Mesendoderm (in vitro differentiated cells): Measurements from ENCODE around the gene GALNT7.
"Not testable (repeated sequence)": the region's sequence is repeated elsewhere in the genome, so short reads cannot be mapped to it uniquely, and the experiment has no call there.

Experiments
- DNase-seq: peaks from one replicate; pipeline ENCODE4 v3.0.0; 2013
- H2AK5ac ChIP-seq: 2 replicates; pipeline ENCODE4 v1.6.1; 2013; ENCODE audit warnings: low read length, inconsistent platforms
- H2BK120ac ChIP-seq: 2 replicates; pipeline ENCODE4 v1.6.1; 2013; ENCODE audit warnings: low read depth, mild to moderate bottlenecking, low read length, moderate library complexity, mixed read lengths
- H2BK15ac ChIP-seq: replicated peaks from 2 replicates; pipeline ENCODE4 v1.6.1; 2013; ENCODE audit warnings: low read depth, mild to moderate bottlenecking, moderate library complexity
- H2BK5ac ChIP-seq: 2 replicates; pipeline ENCODE4 v1.6.1; 2013; ENCODE audit warnings: low read length, inconsistent platforms
- H3K18ac ChIP-seq: 2 replicates; pipeline ENCODE4 v1.6.1; 2013; ENCODE audit warnings: mild to moderate bottlenecking, low read length, mixed read lengths
- H3K23ac ChIP-seq: one replicate; pipeline ENCODE4 v1.6.1; 2013; ENCODE audit warnings: low read length
- H3K27ac ChIP-seq: 2 replicates; pipeline ENCODE4 v1.5.1; 2013; ENCODE audit warnings: low read depth, mild to moderate bottlenecking, inconsistent platforms, low read length, moderate library complexity
- H3K27me3 ChIP-seq: 2 replicates; pipeline ENCODE4 v1.6.1; 2013; ENCODE audit warnings: low read length, control low read depth, mild to moderate bottlenecking, inconsistent platforms; ENCODE audit not compliant: insufficient read depth, poor library complexity
- H3K36me3 ChIP-seq: 2 replicates; pipeline ENCODE4 v1.6.1; 2013; ENCODE audit warnings: low read length, inconsistent platforms; ENCODE audit not compliant: control insufficient read depth, insufficient read depth
- H3K4ac ChIP-seq: one replicate; pipeline ENCODE4 v1.6.1; 2013; ENCODE audit warnings: low read depth, mild to moderate bottlenecking, low read length, moderate library complexity
- H3K4me1 ChIP-seq: 2 replicates; pipeline ENCODE4 v1.6.1; 2013; ENCODE audit warnings: low read depth, low read length, inconsistent platforms; ENCODE audit not compliant: control insufficient read depth
- H3K4me2 ChIP-seq: 2 replicates; pipeline ENCODE4 v1.6.1; 2013; ENCODE audit warnings: low read length
- H3K4me3 ChIP-seq: 2 replicates; pipeline ENCODE4 v1.5.1; 2013; ENCODE audit warnings: mild to moderate bottlenecking, low read length
- H3K56ac ChIP-seq: one replicate; pipeline ENCODE4 v1.6.1; 2013; ENCODE audit warnings: low read length
- H3K79me1 ChIP-seq: 2 replicates; pipeline ENCODE4 v1.6.1; 2013; ENCODE audit warnings: low read length, inconsistent platforms
- H3K79me2 ChIP-seq: 2 replicates; pipeline ENCODE4 v1.6.1; 2013; ENCODE audit warnings: mild to moderate bottlenecking, low read length; ENCODE audit not compliant: control insufficient read depth, insufficient read depth
- H3K9ac ChIP-seq: 2 replicates; pipeline ENCODE4 v1.6.1; 2013; ENCODE audit warnings: low read length, inconsistent platforms
- H4K5ac ChIP-seq: one replicate; pipeline ENCODE4 v1.6.1; 2013; ENCODE audit warnings: low read length
- H4K8ac ChIP-seq: one replicate; pipeline ENCODE4 v1.6.1; 2013; ENCODE audit warnings: low read depth, mild to moderate bottlenecking, control low read depth, low read length, moderate library complexity
- WGBS: extraction: QIAGEN DNeasy Blood & Tissue Kit; methylation state at CpG from one replicate; pipeline ENCODE4 v1.1.7; 2013; ENCODE audit warnings: low lambda C conversion rate, missing lambda C conversion rate; ENCODE audit not compliant: insufficient coverage; ENCODE audit errors: extremely low coverage; 5-methylcytosine and 5-hydroxymethylcytosine counted together

The GALNT7 gene

DNA sequence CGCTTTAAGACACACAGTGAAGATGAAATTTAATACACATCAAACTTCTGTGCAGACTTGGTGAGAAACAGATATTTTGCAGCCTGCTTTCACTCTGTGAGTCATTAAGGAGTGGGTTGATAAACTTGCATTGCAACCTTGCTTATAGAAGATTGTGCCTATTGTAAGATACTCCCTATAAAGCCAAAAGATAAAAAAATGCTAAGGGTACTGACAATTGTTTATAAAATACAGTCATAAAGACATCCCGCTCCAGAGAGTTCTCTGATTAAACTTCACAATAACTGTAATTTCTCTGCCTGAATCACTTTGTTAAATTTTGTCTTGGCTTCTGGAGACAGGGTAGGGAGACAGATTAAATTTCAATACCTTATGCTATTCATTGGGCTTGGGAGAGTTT lies 49.1 kb downstream of the GALNT7 start:
- Histone ChIP-seq H2BK120ac (no peak overlapping the region), H3K18ac (no peak overlapping the region), H2BK5ac (no peak overlapping the region), H3K79me1 (peaks cover 2% of the 10 kb centered on the region), H3K4me2 (no peak overlapping the region), H3K4me3 (no peak overlapping the region), H3K56ac (no peak overlapping the region), H3K4me1 (peaks cover 4% of the 10 kb centered on the region), H2AK5ac (no peak overlapping the region), H2BK15ac (peak overlapping the region; percentile 85), H4K8ac (no peak overlapping the region), H3K9ac (no peak overlapping the region), H3K27ac (no peak overlapping the region), H3K79me2 (peaks cover 12% of the 10 kb centered on the region), H3K36me3 (no peaks in the 10 kb centered on the region), H3K4ac (no peak overlapping the region), H4K5ac (no peak overlapping the region), H3K23ac (no peak overlapping the region), H3K27me3 (no peaks in the 10 kb centered on the region)
- DNase-seq, result no peak
- no CpG with 5 or more reads among the region's 2 CpGs for WGBS

- Histone ChIP-seq H3K4me2 (no peak overlapping the region), H3K9ac (no peak overlapping the region), H2BK5ac (no peak overlapping the region), H3K4ac (no peak overlapping the region), H3K79me2 (peaks cover 14% of the 10 kb centered on the region), H2BK15ac (no peak overlapping the region), H4K5ac (no peak overlapping the region), H3K23ac (no peak overlapping the region), H2BK120ac (peak overlapping the region; percentile 73), H4K8ac (no peak overlapping the region), H3K56ac (peak overlapping the region; percentile 47), H3K27ac (peak overlapping the region; percentile 73), H3K18ac (peak overlapping the region; percentile 18), H3K79me1 (peaks cover 2% of the 10 kb centered on the region), H3K36me3 (no peaks in the 10 kb centered on the region), H3K4me3 (no peak overlapping the region), H3K4me1 (peaks cover 4% of the 10 kb centered on the region), H3K27me3 (no peaks in the 10 kb centered on the region), H2AK5ac (no peak overlapping the region)
- DNase-seq, result peak; percentile 88
Observed at GRCh38 chr4:173218411-173219125, 50.0 kb downstream of the GALNT7 start.

GRCh38 chr4:173219126-173219437 lies 50.5 kb downstream of the GALNT7 start:
- H3K23ac ChIP-seq, H4K8ac ChIP-seq, H3K27me3 ChIP-seq, H3K4me3 ChIP-seq, H4K5ac ChIP-seq, H3K4me2 ChIP-seq, H3K4me1 ChIP-seq, DNase-seq, H3K36me3 ChIP-seq, H3K9ac ChIP-seq, H3K79me1 ChIP-seq, H2AK5ac ChIP-seq: not testable (repeated sequence)
- peak overlapping the region; percentile 47 for H3K56ac ChIP-seq
- H3K27ac ChIP-seq, result peak overlapping the region; percentile 73
- peak overlapping the region; percentile 36 for H3K4ac ChIP-seq
- H3K18ac ChIP-seq, result peak overlapping the region; percentile 18
- H2BK120ac ChIP-seq, result peak overlapping the region; percentile 73
- no CpG with 5 or more reads among the region's 4 CpGs for WGBS
- H2BK15ac ChIP-seq, result peak overlapping the region; percentile 57
- peaks cover 14% of the 10 kb centered on the region for H3K79me2 ChIP-seq
- H2BK5ac ChIP-seq, result peak overlapping the region; percentile 30

DNA sequence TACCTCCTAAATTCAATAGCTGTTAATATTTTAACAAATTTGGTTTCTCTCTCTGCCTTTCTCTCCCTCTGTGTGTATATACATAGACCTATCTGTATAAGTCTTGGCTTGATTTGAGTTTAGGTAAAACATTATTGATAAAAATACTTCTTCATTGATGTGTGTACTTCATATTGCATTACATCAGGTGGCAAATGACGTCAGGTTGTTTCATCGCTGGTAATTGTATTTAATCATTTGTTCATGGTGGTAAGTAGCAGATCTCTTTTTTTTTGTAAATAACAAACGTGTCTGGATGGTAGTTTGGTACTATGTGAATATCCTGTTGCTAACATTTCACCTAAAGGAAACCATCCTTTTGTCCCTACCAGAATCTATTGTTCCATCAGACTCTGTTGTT lies 55.1 kb downstream of the GALNT7 start:
- no CpG with 5 or more reads among the region's 3 CpGs for WGBS

DNA sequence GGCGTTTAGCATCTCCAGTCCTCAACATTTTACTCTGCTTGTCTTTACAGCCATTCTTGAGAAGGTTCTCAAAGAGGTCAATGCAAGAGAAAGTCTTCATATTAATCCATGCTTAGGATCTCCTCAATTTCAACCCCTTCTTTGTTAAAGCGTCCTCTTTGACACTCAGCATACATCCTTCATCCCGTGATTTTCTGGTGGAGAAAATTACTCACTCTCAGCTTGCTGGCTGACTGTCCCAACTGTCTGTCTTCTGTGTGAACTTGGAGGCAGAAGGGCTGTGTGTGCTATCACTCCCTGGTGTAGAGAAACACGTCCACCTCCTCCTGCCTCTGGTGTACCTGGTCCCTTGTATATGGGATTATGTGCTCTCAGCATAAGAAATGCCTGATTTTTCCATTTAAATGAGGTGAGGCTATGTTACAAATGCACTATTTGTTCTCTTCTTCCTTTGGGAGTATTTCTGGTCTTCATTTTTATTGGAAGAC lies 57.8 kb downstream of the GALNT7 start:
- Histone ChIP-seq H3K18ac (no peak overlapping the region), H3K56ac (peak overlapping the region; percentile 35), H3K36me3 (no peaks in the 10 kb centered on the region), H3K79me2 (peaks cover 19% of the 10 kb centered on the region), H3K4me2 (no peak overlapping the region), H3K27ac (no peak overlapping the region), H3K9ac (no peak overlapping the region), H2AK5ac (no peak overlapping the region), H4K8ac (no peak overlapping the region), H2BK120ac (no peak overlapping the region), H2BK15ac (no peak overlapping the region), H3K4me3 (no peak overlapping the region), H3K4me1 (no peaks in the 10 kb centered on the region), H4K5ac (no peak overlapping the region), H2BK5ac (no peak overlapping the region), H3K23ac (no peak overlapping the region), H3K79me1 (peaks cover 7% of the 10 kb centered on the region), H3K4ac (no peak overlapping the region), H3K27me3 (no peaks in the 10 kb centered on the region)
- WGBS, result no CpG with 5 or more reads among the region's 4 CpGs
- no peak for DNase-seq

More for the DNA sequence above, 55.1 kb downstream of the GALNT7 start:
- Histone ChIP-seq H3K79me2 (peaks cover 17% of the 10 kb centered on the region), H3K4ac (no peak overlapping the region), H3K4me2 (no peak overlapping the region), H3K23ac (no peak overlapping the region), H2BK120ac (no peak overlapping the region), H3K27ac (no peak overlapping the region), H3K56ac (no peak overlapping the region), H2BK5ac (no peak overlapping the region), H2AK5ac (no peak overlapping the region), H3K36me3 (no peaks in the 10 kb centered on the region), H3K18ac (no peak overlapping the region), H2BK15ac (no peak overlapping the region), H3K9ac (no peak overlapping the region), H3K27me3 (no peaks in the 10 kb centered on the region), H3K4me1 (peaks cover 2% of the 10 kb centered on the region), H3K4me3 (no peak overlapping the region), H4K8ac (no peak overlapping the region), H3K79me1 (peaks cover 7% of the 10 kb centered on the region), H4K5ac (no peak overlapping the region)
- DNase-seq, result no peak

GRCh38 chr4:173227756-173228155 lies 59.1 kb downstream of the GALNT7 start:
- no peak overlapping the region for H3K4me2 ChIP-seq
- no peaks in the 10 kb centered on the region for H3K27me3 ChIP-seq
- H3K79me1 ChIP-seq, result peaks cover 6% of the 10 kb centered on the region
- H3K79me2 ChIP-seq, result peaks cover 14% of the 10 kb centered on the region
- no peak overlapping the region for H3K4me3 ChIP-seq
- H3K4me1 ChIP-seq, result no peaks in the 10 kb centered on the region
- no peak overlapping the region for H3K56ac ChIP-seq
- H2BK120ac ChIP-seq, result no peak overlapping the region
- H3K23ac ChIP-seq, result no peak overlapping the region
- H4K8ac ChIP-seq, result no peak overlapping the region
- no peak overlapping the region for H3K9ac ChIP-seq
- no peak overlapping the region for H3K27ac ChIP-seq
- no peak overlapping the region for H2AK5ac ChIP-seq
- no peak overlapping the region for H2BK5ac ChIP-seq
- WGBS, result no CpG with 5 or more reads among the region's 2 CpGs
- H4K5ac ChIP-seq, result no peak overlapping the region
- H3K36me3 ChIP-seq, result no peaks in the 10 kb centered on the region
- no peak overlapping the region for H2BK15ac ChIP-seq
- no peak for DNase-seq
- no peak overlapping the region for H3K4ac ChIP-seq
- H3K18ac ChIP-seq, result no peak overlapping the region
